ENCODE data around the gene ST3GAL2.

GRCh38 chr16:70467113-70467512 lies 28.2 kb upstream of the ST3GAL2 start:
- TF ChIP-seq CTCF (conservative IDR thresholded peaks at IDR 0.05; ENCODE audit: low read depth, low read length) (no peak), ELK1 (IDR thresholded peaks at IDR 0.05; ENCODE audit: borderline replicate concordance, low read depth, low read length) (no peak), POLR2A (IDR thresholded peaks at IDR 0.05; ENCODE audit: low read depth, low read length) (no peak), MAFK (IDR thresholded peaks at IDR 0.05; ENCODE audit: low read depth, low read length) (no peak), MAZ (IDR thresholded peaks at IDR 0.05; ENCODE audit: borderline replicate concordance, low read depth, low read length) (no peak), RCOR1 (IDR thresholded peaks at IDR 0.05; ENCODE audit: insufficient replicate concordance, low read length) (no peak), SMC3 (IDR thresholded peaks at IDR 0.05; ENCODE audit: low read depth, low read length) (no peak), NFE2L2 (IDR thresholded peaks at IDR 0.05; ENCODE audit: low read depth, low read length) (no peak), USF2 (IDR thresholded peaks at IDR 0.05; ENCODE audit: low read depth, low read length) (no peak), RFX5 (IDR thresholded peaks at IDR 0.05; ENCODE audit: low read depth, low read length) (no peak), BHLHE40 (IDR thresholded peaks at IDR 0.05; ENCODE audit: low read depth, low read length) (no peak), CEBPB (IDR thresholded peaks at IDR 0.05; ENCODE audit: low read depth, low read length) (no peak), RAD21 (IDR thresholded peaks at IDR 0.05; ENCODE audit: low read length) (no peak), MXI1 (IDR thresholded peaks at IDR 0.05; ENCODE audit: borderline replicate concordance, low read depth, low read length) (no peak)

Data from IMR-90 (cell line).